DND-41 (cell line): ENCODE results near the gene LRP3.

Source experiments
- CTCF ChIP-seq: IDR thresholded peaks from 2 replicates; pipeline ENCODE4 v1.5.1; 2012; ENCODE audit warnings: borderline replicate concordance, low read length, moderate library complexity, mild to moderate bottlenecking; ENCODE audit not compliant: poor library complexity, severe bottlenecking; ENCODE audit errors: extremely low read depth
- EZH2 ChIP-seq: IDR thresholded peaks from 3 replicates; pipeline ENCODE4 v1.6.1; 2012; ENCODE audit warnings: borderline replicate concordance, low read depth, mild to moderate bottlenecking, moderate library complexity, low read length, inconsistent platforms; ENCODE audit not compliant: severe bottlenecking

DNA sequence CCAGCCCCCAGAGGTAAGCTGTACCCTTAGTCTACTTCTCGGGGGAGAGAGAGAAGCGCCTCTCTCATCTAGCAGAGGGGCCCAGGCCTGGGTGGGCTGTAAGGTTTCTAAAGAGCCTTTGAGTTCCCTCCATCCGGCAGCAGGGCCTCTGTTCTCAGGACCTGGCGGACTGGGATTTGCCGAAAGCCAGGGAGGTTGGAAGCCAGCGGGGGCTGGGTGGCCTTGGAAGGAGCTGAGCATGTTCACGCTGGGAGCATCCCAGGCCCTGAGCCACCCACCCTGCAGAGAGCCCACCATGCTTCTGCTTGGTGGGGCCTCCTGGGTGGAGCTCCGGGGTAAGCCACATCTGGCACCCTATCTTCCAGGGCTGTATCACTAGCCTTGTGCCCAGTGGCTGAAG is 23.8 kb downstream of the LRP3 start:
- no peak for TF ChIP-seq EZH2
- no peak for TF ChIP-seq CTCF
